ENCODE measurements around the gene NEMP2. TPM values are rescaled to one million over a fixed set of nuclear protein-coding genes. Genes with fewer than 3 reads are reported as not detected.
A peak's percentile ranks its signal among the peaks of the same experiment; 100 is the strongest.

Gene NEMP2
- total RNA-seq, 1 donor from 2014 or later, result 21.1 TPM

- Mint-ChIP-seq H3K9me3 (peaks cover 47% of the 10 kb centered on the region), H3K4me1 (peaks cover 20% of the 10 kb centered on the region), H3K27ac (no peak overlapping the region), H3K36me3 (peaks cover 58% of the 10 kb centered on the region), H3K27me3 (ENCODE audit: low read depth) (no peaks in the 10 kb centered on the region), H3K4me3 (no peak overlapping the region)
- DNase-seq (ENCODE audit: low spot score in 2 of 2, unreplicated experiment in 2 of 2), result no peak
- TF ChIP-seq CTCF (IDR thresholded peaks at IDR 0.05; ENCODE audit: unreplicated experiment), result no peak
Observed at GRCh38 chr2:190493095-190493494, 41.4 kb downstream of the NEMP2 start.

- peaks cover 60% of the 10 kb centered on the region for H3K36me3 Mint-ChIP-seq
- peaks cover 18% of the 10 kb centered on the region for H3K4me1 Mint-ChIP-seq
- H3K27ac Mint-ChIP-seq, result no peak overlapping the region
- H3K4me3 Mint-ChIP-seq, result no peak overlapping the region
- H3K27me3 Mint-ChIP-seq (ENCODE audit: low read depth), result no peaks in the 10 kb centered on the region
- no peak for TF ChIP-seq CTCF (IDR thresholded peaks at IDR 0.05; ENCODE audit: unreplicated experiment)
- DNase-seq (ENCODE audit: low spot score in 2 of 2, unreplicated experiment in 2 of 2), result no peak
- peaks cover 48% of the 10 kb centered on the region for H3K9me3 Mint-ChIP-seq
Observed at GRCh38 chr2:190490502-190490901, 44.0 kb downstream of the NEMP2 start.

- Mint-ChIP-seq H3K27ac (peak overlapping the region; percentile 22), H3K27me3 (ENCODE audit: low read depth) (no peaks in the 10 kb centered on the region), H3K36me3 (peaks cover 50% of the 10 kb centered on the region), H3K4me3 (no peak overlapping the region), H3K4me1 (peaks cover 21% of the 10 kb centered on the region), H3K9me3 (peaks cover 38% of the 10 kb centered on the region)
- DNase-seq (ENCODE audit: low spot score in 2 of 2, unreplicated experiment in 2 of 2), result no peak
- TF ChIP-seq CTCF (IDR thresholded peaks at IDR 0.05; ENCODE audit: unreplicated experiment), result no peak
Observed at GRCh38 chr2:190489475-190489874, 45.0 kb downstream of the NEMP2 start.

- Mint-ChIP-seq H3K27me3 (ENCODE audit: low read depth) (no peaks in the 10 kb centered on the region), H3K4me3 (no peak overlapping the region), H3K9me3 (peaks cover 32% of the 10 kb centered on the region), H3K36me3 (peaks cover 43% of the 10 kb centered on the region), H3K4me1 (peaks cover 24% of the 10 kb centered on the region), H3K27ac (no peak overlapping the region)
- no peak for DNase-seq (ENCODE audit: low spot score in 2 of 2, unreplicated experiment in 2 of 2)
- no peak for TF ChIP-seq CTCF (IDR thresholded peaks at IDR 0.05; ENCODE audit: unreplicated experiment)
Observed at GRCh38 chr2:190488516-190489233, 45.8 kb downstream of the NEMP2 start.

- DNase-seq (ENCODE audit: low spot score in 2 of 2, unreplicated experiment in 2 of 2), result no peak
- Mint-ChIP-seq H3K36me3 (peaks cover 19% of the 10 kb centered on the region), H3K4me1 (peaks cover 28% of the 10 kb centered on the region), H3K27me3 (ENCODE audit: low read depth) (no peaks in the 10 kb centered on the region), H3K9me3 (peaks cover 9% of the 10 kb centered on the region), H3K27ac (no peak overlapping the region), H3K4me3 (no peak overlapping the region)
- TF ChIP-seq CTCF (IDR thresholded peaks at IDR 0.05; ENCODE audit: unreplicated experiment), result no peak
Observed at GRCh38 chr2:190486037-190486623, 48.4 kb downstream of the NEMP2 start.
